ENCODE results near the gene BUB1.

DNA sequence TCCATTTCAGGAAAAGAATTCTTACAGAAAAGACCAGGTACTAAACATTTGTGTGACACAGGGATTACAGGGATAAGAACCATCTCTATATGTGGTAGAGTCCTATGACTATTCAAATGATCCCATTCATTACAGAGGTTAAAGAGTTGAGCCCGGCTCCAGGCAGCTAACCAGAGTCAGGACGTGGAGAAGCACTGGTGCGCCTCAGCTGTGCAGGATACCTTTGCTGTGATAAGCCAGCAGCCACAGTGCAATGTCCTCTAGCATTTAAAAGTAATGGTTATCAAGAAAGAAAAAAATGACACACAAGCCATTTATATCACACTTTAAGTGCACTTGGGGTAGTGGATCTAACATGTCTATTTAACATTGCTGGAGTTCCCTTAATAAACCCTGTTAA lies 17.3 kb downstream of the BUB1 start:
- TF ChIP-seq POLR2AphosphoS5 (IDR thresholded peaks at IDR 0.05; ENCODE audit: low read depth, low read length), result no peak
- TF ChIP-seq POLR2A (IDR thresholded peaks at IDR 0.05; ENCODE audit: low read depth, low read length), result no peak
- TF ChIP-seq TAF1 (IDR thresholded peaks at IDR 0.05; ENCODE audit: low read depth, low read length), result no peak
- TF ChIP-seq SPI1 (IDR thresholded peaks at IDR 0.05; ENCODE audit: low read depth, low read length), result no peak

Data from GM12891 (cell line).